ENCODE results near the gene NOTCH2. TPM values are rescaled to one million over a fixed set of nuclear protein-coding genes. Genes with fewer than 3 reads are reported as not detected.
A peak's percentile ranks its signal among the peaks of the same experiment; 100 is the strongest.

NOTCH2 gene
- total RNA-seq, 1 donor from 2014 or later = 61.6 TPM

- Histone ChIP-seq H3K36me3 (ENCODE audit: control insufficient read depth, insufficient read depth, low read length) (peaks cover 2% of the 10 kb centered on the region), H3K4me3 (ENCODE audit: low read depth, low read length) (no peak overlapping the region), H3K27me3 (ENCODE audit: control insufficient read depth, insufficient read depth, low read length) (no peaks in the 10 kb centered on the region)
- TF ChIP-seq, protein P1, sequence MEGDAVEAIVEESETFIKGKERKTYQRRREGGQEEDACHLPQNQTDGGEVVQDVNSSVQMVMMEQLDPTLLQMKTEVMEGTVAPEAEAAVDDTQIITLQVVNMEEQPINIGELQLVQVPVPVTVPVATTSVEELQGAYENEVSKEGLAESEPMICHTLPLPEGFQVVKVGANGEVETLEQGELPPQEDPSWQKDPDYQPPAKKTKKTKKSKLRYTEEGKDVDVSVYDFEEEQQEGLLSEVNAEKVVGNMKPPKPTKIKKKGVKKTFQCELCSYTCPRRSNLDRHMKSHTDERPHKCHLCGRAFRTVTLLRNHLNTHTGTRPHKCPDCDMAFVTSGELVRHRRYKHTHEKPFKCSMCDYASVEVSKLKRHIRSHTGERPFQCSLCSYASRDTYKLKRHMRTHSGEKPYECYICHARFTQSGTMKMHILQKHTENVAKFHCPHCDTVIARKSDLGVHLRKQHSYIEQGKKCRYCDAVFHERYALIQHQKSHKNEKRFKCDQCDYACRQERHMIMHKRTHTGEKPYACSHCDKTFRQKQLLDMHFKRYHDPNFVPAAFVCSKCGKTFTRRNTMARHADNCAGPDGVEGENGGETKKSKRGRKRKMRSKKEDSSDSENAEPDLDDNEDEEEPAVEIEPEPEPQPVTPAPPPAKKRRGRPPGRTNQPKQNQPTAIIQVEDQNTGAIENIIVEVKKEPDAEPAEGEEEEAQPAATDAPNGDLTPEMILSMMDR (IDR thresholded peaks at IDR 0.05; ENCODE audit: insufficient read depth, low read length, severe bottlenecking) = no peak
- FAIRE-seq (no peak), DNase-seq (ENCODE audit: low read depth) (no peak)
Observed at GRCh38 chr1:119975006-119975405, 94.5 kb downstream of the NOTCH2 start.

GRCh38 chr1:119974013-119974412, 95.4 kb downstream of the NOTCH2 start:
- TF ChIP-seq, protein P1 (IDR thresholded peaks at IDR 0.05; ENCODE audit: insufficient read depth, low read length, severe bottlenecking) = no peak
- FAIRE-seq = no peak
- DNase-seq (ENCODE audit: low read depth) = peak; percentile 82
- H3K27me3 ChIP-seq (ENCODE audit: control insufficient read depth, insufficient read depth, low read length) = no peaks in the 10 kb centered on the region
- H3K4me3 ChIP-seq (ENCODE audit: low read depth, low read length) = no peak overlapping the region
- H3K36me3 ChIP-seq (ENCODE audit: control insufficient read depth, insufficient read depth, low read length) = peaks cover 5% of the 10 kb centered on the region

- no peak for FAIRE-seq
Observed at GRCh38 chr1:119971710-119972570, 97.5 kb downstream of the NOTCH2 start.

GRCh38 chr1:119968601-119969000, 100.9 kb downstream of the NOTCH2 start:
- no peak for FAIRE-seq
- DNase-seq (ENCODE audit: low read depth) = no peak
- H3K27me3 ChIP-seq (ENCODE audit: control insufficient read depth, insufficient read depth, low read length) = no peaks in the 10 kb centered on the region
- TF ChIP-seq, protein P1 (IDR thresholded peaks at IDR 0.05; ENCODE audit: insufficient read depth, low read length, severe bottlenecking) = no peak
- H3K36me3 ChIP-seq (ENCODE audit: control insufficient read depth, insufficient read depth, low read length) = peaks cover 22% of the 10 kb centered on the region
- H3K4me3 ChIP-seq (ENCODE audit: low read depth, low read length) = no peak overlapping the region

More at GRCh38 chr1:119971710-119972570, 97.5 kb downstream of the NOTCH2 start:
- Histone ChIP-seq H3K36me3 (ENCODE audit: control insufficient read depth, insufficient read depth, low read length) (peaks cover 10% of the 10 kb centered on the region), H3K4me3 (ENCODE audit: low read depth, low read length) (no peak overlapping the region), H3K27me3 (ENCODE audit: control insufficient read depth, insufficient read depth, low read length) (no peaks in the 10 kb centered on the region)
- peak; percentile 66 for DNase-seq (ENCODE audit: low read depth)
- TF ChIP-seq, protein P1 (IDR thresholded peaks at IDR 0.05; ENCODE audit: insufficient read depth, low read length, severe bottlenecking) = no peak

DNA sequence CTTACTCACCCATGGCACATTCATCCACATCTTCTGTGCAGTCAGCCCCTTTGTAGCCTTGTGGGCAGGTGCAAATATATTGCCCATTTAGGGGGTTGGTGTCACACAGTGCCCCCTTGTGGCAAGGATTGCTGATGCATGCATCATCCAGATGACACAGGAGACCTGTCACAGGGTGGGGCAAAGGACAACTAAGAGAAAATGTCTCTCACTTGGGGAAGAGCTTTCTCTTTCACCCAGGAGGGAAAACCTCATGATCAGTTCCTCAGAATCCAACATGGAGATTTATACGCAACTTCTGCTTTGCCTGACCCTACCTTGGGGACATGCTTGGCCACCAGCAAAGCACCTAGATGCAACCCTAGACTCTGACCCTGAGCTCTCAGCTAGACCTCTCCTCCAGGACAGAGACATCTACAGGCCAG, 101.4 kb downstream of the NOTCH2 start:
- Histone ChIP-seq H3K36me3 (ENCODE audit: control insufficient read depth, insufficient read depth, low read length) (peaks cover 25% of the 10 kb centered on the region), H3K4me3 (ENCODE audit: low read depth, low read length) (no peak overlapping the region), H3K27me3 (ENCODE audit: control insufficient read depth, insufficient read depth, low read length) (no peaks in the 10 kb centered on the region)
- peak; percentile 70 for DNase-seq (ENCODE audit: low read depth)
- FAIRE-seq = no peak
- TF ChIP-seq, protein P1 (IDR thresholded peaks at IDR 0.05; ENCODE audit: insufficient read depth, low read length, severe bottlenecking) = peak; percentile 72

All from bronchial epithelial cell (primary cell).